Measurements from ENCODE around the gene CCDC141. TPM values are rescaled to one million over a fixed set of nuclear protein-coding genes. Genes with fewer than 3 reads are reported as not detected.
A peak's percentile ranks its signal among the peaks of the same experiment; 100 is the strongest.

CCDC141 gene
- total RNA-seq, 2 donors from 2014 or later: 118 to 142 TPM

GRCh38 chr2:178927173-178927572 lies 122.8 kb downstream of the CCDC141 start:
- Histone ChIP-seq H3K27me3 (ENCODE audit: control insufficient read depth, insufficient read depth, low read length, poor library complexity, severe bottlenecking) (no peaks in the 10 kb centered on the region), H3K9me3 (ENCODE audit: control insufficient read depth, low read length) (peaks cover 18% of the 10 kb centered on the region), H3K36me3 (ENCODE audit: control insufficient read depth, insufficient read depth, low read length) (peaks cover 89% of the 10 kb centered on the region), H3K27ac (ENCODE audit: low read depth, low read length) (no peak overlapping the region), H3K4me1 (ENCODE audit: control insufficient read depth, insufficient read depth, low read length) (no peaks in the 10 kb centered on the region), H3K4me3 (ENCODE audit: low read length) (no peak overlapping the region), H3K9ac (ENCODE audit: extremely low read depth, low read length, poor library complexity, severe bottlenecking) (no peak overlapping the region)
- H3K27me3 Mint-ChIP-seq (ENCODE audit: insufficient read depth): no peaks in the 10 kb centered on the region
- no peak overlapping the region for H3K27ac Mint-ChIP-seq
- peaks cover 17% of the 10 kb centered on the region for H3K9me3 Mint-ChIP-seq
- TF ChIP-seq CTCF (conservative IDR thresholded peaks at IDR 0.05): no peak
- DNase-seq: no peak
- no peak overlapping the region for H3K4me3 Mint-ChIP-seq
- H3K36me3 Mint-ChIP-seq (ENCODE audit: low read depth): peaks cover 72% of the 10 kb centered on the region
- 92 to 93% methylated on average over 6 to 7 of the region's 7 CpGs for WGBS, 2 experiments (ENCODE audit: insufficient coverage in 1 of 2, insufficient read length in 1 of 2)
- peaks cover 9% of the 10 kb centered on the region for H3K4me1 Mint-ChIP-seq

- no peaks in the 10 kb centered on the region for H3K27me3 Mint-ChIP-seq (ENCODE audit: insufficient read depth)
- no peaks in the 10 kb centered on the region for H3K4me1 ChIP-seq (ENCODE audit: control insufficient read depth, insufficient read depth, low read length)
- TF ChIP-seq CTCF (conservative IDR thresholded peaks at IDR 0.05): no peak
- H3K36me3 Mint-ChIP-seq (ENCODE audit: low read depth): peaks cover 63% of the 10 kb centered on the region
- H3K4me3 Mint-ChIP-seq: no peak overlapping the region
- 94 to 100% methylated on average over 1 of the region's 1 CpG for WGBS, 2 experiments (ENCODE audit: insufficient coverage in 1 of 2, insufficient read length in 1 of 2)
- H3K4me1 Mint-ChIP-seq: peaks cover 9% of the 10 kb centered on the region
- no peak overlapping the region for H3K27ac Mint-ChIP-seq
- H3K9ac ChIP-seq (ENCODE audit: extremely low read depth, low read length, poor library complexity, severe bottlenecking): no peak overlapping the region
- no peak overlapping the region for H3K27ac ChIP-seq (ENCODE audit: low read depth, low read length)
- DNase-seq: no peak
- peaks cover 88% of the 10 kb centered on the region for H3K36me3 ChIP-seq (ENCODE audit: control insufficient read depth, insufficient read depth, low read length)
- H3K9me3 Mint-ChIP-seq: no peaks in the 10 kb centered on the region
- no peaks in the 10 kb centered on the region for H3K27me3 ChIP-seq (ENCODE audit: control insufficient read depth, insufficient read depth, low read length, poor library complexity, severe bottlenecking)
- H3K4me3 ChIP-seq (ENCODE audit: low read length): no peak overlapping the region
- H3K9me3 ChIP-seq (ENCODE audit: control insufficient read depth, low read length): no peaks in the 10 kb centered on the region
Measured at GRCh38 chr2:178924817-178925216, 125.1 kb downstream of the CCDC141 start.

DNA sequence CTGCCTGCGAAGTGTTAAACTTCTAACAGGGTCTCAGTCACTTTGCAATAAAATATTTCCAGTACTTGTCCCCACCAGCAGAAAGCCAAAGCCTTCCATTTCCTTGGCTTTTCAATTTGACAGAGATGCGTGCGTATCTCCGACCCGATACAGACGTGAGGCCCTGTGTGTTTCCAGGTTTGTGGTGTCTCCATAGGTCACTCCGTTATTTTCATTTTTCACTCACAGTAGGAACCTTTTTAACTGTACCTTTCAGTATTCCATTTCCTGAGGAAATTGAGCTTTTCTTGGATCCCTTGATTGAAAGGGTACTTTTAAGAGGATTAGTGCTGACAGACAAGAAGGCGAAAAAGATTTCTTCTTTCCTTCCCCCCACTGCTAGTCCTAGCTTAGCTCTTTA lies 126.4 kb downstream of the CCDC141 start:
- no peak overlapping the region for H3K4me3 Mint-ChIP-seq
- no peak for TF ChIP-seq CTCF (conservative IDR thresholded peaks at IDR 0.05)
- no peaks in the 10 kb centered on the region for H3K27me3 ChIP-seq (ENCODE audit: control insufficient read depth, insufficient read depth, low read length, poor library complexity, severe bottlenecking)
- H3K9me3 Mint-ChIP-seq: no peaks in the 10 kb centered on the region
- peaks cover 9% of the 10 kb centered on the region for H3K4me1 Mint-ChIP-seq
- DNase-seq: no peak
- no peak overlapping the region for H3K9ac ChIP-seq (ENCODE audit: extremely low read depth, low read length, poor library complexity, severe bottlenecking)
- no peaks in the 10 kb centered on the region for H3K4me1 ChIP-seq (ENCODE audit: control insufficient read depth, insufficient read depth, low read length)
- WGBS, 2 experiments (ENCODE audit: insufficient coverage in 1 of 2, insufficient read length in 1 of 2): 91 to 98% methylated on average over 7 to 8 of the region's 8 CpGs
- H3K27me3 Mint-ChIP-seq (ENCODE audit: insufficient read depth): no peaks in the 10 kb centered on the region
- no peak overlapping the region for H3K27ac ChIP-seq (ENCODE audit: low read depth, low read length)
- H3K9me3 ChIP-seq (ENCODE audit: control insufficient read depth, low read length): no peaks in the 10 kb centered on the region
- H3K36me3 ChIP-seq (ENCODE audit: control insufficient read depth, insufficient read depth, low read length): peaks cover 88% of the 10 kb centered on the region
- no peak overlapping the region for H3K4me3 ChIP-seq (ENCODE audit: low read length)
- peak overlapping the region; percentile 37 for H3K27ac Mint-ChIP-seq
- H3K36me3 Mint-ChIP-seq (ENCODE audit: low read depth): peaks cover 66% of the 10 kb centered on the region
